HepG2 (cell line): ENCODE results near the gene PPP1CA. TPM values are rescaled to one million over a fixed set of nuclear protein-coding genes. Genes with fewer than 3 reads are reported as not detected.
A peak's percentile ranks its signal among the peaks of the same experiment; 100 is the strongest.

Source experiments
- AGO2 ChIP-seq: fragments of 200-400 bp; formaldehyde crosslinking; optimal IDR thresholded peaks from 2 replicates; pipeline ENCODE3; 2017; ENCODE audit warnings: mild to moderate bottlenecking, low read depth, low read length, moderate library complexity
- ATF7-NPFF ChIP-seq: sonication (generic); formaldehyde crosslinking; IDR thresholded peaks from 2 replicates; pipeline ENCODE4 v1.8.1; 2023; ENCODE audit warnings: mild to moderate bottlenecking, low read depth, missing genetic modification reagents, moderate library complexity
- CREB1 ChIP-seq, 2 experiments: fragments of 450-650 bp in 1 of 2; IDR thresholded peaks; 2 replicates each; pipeline ENCODE4 v1.6.1; 2016 to 2017; ENCODE audit warnings: control low read depth in 1 of 2, mild to moderate bottlenecking in 1 of 2, missing compliant biosample characterization in 1 of 2, missing genetic modification characterization in 1 of 2
- EEA1 ChIP-seq: sonication (generic); formaldehyde crosslinking; IDR thresholded peaks from 2 replicates; pipeline ENCODE4 v1.5.1; 2020; ENCODE audit warnings: mild to moderate bottlenecking, missing genetic modification reagents, borderline replicate concordance
- ERF ChIP-seq: IDR thresholded peaks from 2 replicates; pipeline ENCODE4 v1.6.1; 2018; ENCODE audit warnings: missing biosample characterization, missing genetic modification reagents
- FLYWCH1 ChIP-seq: sonication (generic); formaldehyde crosslinking; IDR thresholded peaks from 2 replicates; pipeline ENCODE4 v1.8.1; 2023; ENCODE audit warnings: mild to moderate bottlenecking, missing genetic modification reagents
- FOXC1 ChIP-seq: sonication (generic); formaldehyde crosslinking; IDR thresholded peaks from 2 replicates; pipeline ENCODE4 v1.8.0; 2022; ENCODE audit warnings: mild to moderate bottlenecking, missing genetic modification reagents, borderline replicate concordance
- GTF3A ChIP-seq: sonication (generic); formaldehyde crosslinking; conservative IDR thresholded peaks from 2 replicates; pipeline ENCODE4 v1.4.0; 2020; ENCODE audit warnings: mild to moderate bottlenecking, missing genetic modification reagents
- NCOA5 ChIP-seq: sonication (generic); formaldehyde crosslinking; IDR thresholded peaks from 2 replicates; pipeline ENCODE4 v1.4.0; 2020; ENCODE audit warnings: missing genetic modification reagents
- RXRA ChIP-seq: sonication (generic); formaldehyde crosslinking; IDR thresholded peaks from 2 replicates; pipeline ENCODE4 v1.5.1; 2020; ENCODE audit warnings: missing genetic modification reagents
- RXRB ChIP-seq: IDR thresholded peaks from 2 replicates; pipeline ENCODE4 v1.6.1; 2016; ENCODE audit warnings: borderline replicate concordance, missing genetic modification reagents, missing compliant biosample characterization
- SCMH1 ChIP-seq: sonication (generic); formaldehyde crosslinking; IDR thresholded peaks from 2 replicates; pipeline ENCODE4 v1.9.0; 2021; ENCODE audit warnings: missing genetic modification reagents, mild to moderate bottlenecking, borderline replicate concordance
- SETDB1 ChIP-seq: sonication (generic); formaldehyde crosslinking; IDR thresholded peaks from 2 replicates; pipeline ENCODE4 v1.5.1; 2020; ENCODE audit warnings: missing genetic modification reagents, mild to moderate bottlenecking, borderline replicate concordance
- ZBTB7B ChIP-seq: sonication (generic); formaldehyde crosslinking; IDR thresholded peaks from 2 replicates; pipeline ENCODE4 v1.4.0; 2020; ENCODE audit warnings: missing genetic modification reagents
- ZNF44 ChIP-seq: sonication (generic); formaldehyde crosslinking; IDR thresholded peaks from 2 replicates; pipeline ENCODE4 v1.5.1; 2020; ENCODE audit warnings: mild to moderate bottlenecking, missing genetic modification reagents
- ZSCAN9 ChIP-seq: IDR thresholded peaks from 2 replicates; pipeline ENCODE4 v1.6.1; 2016; ENCODE audit warnings: borderline replicate concordance
- polyA plus RNA-seq, 8 experiments: library from polyadenylated mRNA; depleted of rRNA in 3 of 8; stranded (reverse) in 7 of 8; unstranded in 1 of 8; fragments of >200 nt; fragmentation: Illumina TruSeq in 4 of 8; extraction: Trizol in 4 of 8; gene quantifications; 2 replicates each; pipeline versions ENCODE4 v1.2.1 to v1.2.3, GENCODE V29; 2011 to 2016; ENCODE audit warnings: low read depth in 4 of 8, missing spikeins in 1 of 8, mixed read lengths in 1 of 8; ENCODE audit not compliant: insufficient read depth in 1 of 8
- total RNA-seq, 5 experiments: library from RNA; depleted of rRNA; stranded (reverse); fragments of >200 nt; fragmentation: Illumina TruSeq; extraction: Trizol; gene quantifications; 2 replicates each; pipeline ENCODE4 v1.2.3, GENCODE V29; 2016; ENCODE audit warnings: low read depth in 1 of 5
- TF ChIP-seq, protein P1 (sequence below): sonication (generic); formaldehyde crosslinking; IDR thresholded peaks from 2 replicates; pipeline ENCODE4 v1.4.0; 2020; ENCODE audit warnings: mild to moderate bottlenecking, missing genetic modification reagents
- TF ChIP-seq, protein P2 (sequence below): sonication (generic); formaldehyde crosslinking; IDR thresholded peaks from 2 replicates; pipeline ENCODE4 v1.4.0; 2020; ENCODE audit warnings: missing genetic modification reagents
- TF ChIP-seq, protein P3 (sequence below): sonication (generic); formaldehyde crosslinking; IDR thresholded peaks from 2 replicates; pipeline ENCODE4 v1.4.0; 2020; ENCODE audit warnings: mild to moderate bottlenecking, low read depth, missing genetic modification reagents
- TF ChIP-seq, protein P4 (sequence below): IDR thresholded peaks from 2 replicates; pipeline ENCODE4 v1.6.1; 2016; ENCODE audit warnings: low read depth, borderline replicate concordance

Gene PPP1CA
- total and polyA plus RNA-seq, 2 of the 13 experiments (the other 11 are each of a cell fraction or from before 2014, with no cell fraction given) = 149 to 170 TPM

DNA sequence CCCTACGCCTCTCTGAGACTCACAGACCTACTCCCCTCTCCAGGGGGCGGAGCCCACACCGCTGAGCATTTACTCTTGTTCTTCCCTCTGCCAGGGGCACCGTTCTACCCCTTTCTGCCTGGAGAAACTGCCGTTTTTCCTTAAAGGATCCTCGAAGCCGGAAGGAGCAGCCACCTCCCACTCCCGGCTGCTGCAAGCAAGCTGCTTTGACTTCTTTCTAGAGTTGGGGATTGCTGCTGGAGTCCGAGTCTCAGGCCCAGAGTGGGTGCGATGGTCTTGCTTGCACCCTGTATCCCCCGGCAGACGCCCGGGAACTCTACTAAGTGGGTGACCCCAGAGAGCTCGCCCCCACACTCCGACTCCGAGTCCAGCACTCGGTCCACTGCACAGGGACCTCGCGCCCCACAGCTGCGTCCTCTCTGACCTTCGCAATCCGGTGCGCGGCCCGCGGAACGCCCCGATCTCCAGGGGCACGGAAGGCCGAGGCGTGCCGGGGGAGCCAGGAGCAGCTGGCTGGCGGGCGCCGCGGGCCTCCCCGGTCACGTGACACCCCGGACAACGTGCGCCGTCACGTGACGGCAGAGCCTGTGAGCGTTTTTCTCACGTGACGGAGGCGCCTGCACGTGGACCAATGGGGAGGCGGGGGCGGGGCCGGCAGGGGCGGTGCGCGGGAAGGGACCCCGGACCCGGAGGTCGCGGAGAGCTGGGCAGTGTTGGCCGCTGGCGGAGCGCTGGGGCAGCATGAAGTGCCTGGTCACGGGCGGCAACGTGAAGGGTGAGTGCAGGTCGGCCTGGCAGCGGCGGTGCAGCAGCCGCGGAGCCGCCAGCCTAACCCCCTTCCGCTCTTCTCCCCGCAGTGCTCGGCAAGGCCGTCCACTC, 10.1 kb downstream of the PPP1CA start, which contains the start of gene RAD9A (continued):
- TF ChIP-seq, protein P1, sequence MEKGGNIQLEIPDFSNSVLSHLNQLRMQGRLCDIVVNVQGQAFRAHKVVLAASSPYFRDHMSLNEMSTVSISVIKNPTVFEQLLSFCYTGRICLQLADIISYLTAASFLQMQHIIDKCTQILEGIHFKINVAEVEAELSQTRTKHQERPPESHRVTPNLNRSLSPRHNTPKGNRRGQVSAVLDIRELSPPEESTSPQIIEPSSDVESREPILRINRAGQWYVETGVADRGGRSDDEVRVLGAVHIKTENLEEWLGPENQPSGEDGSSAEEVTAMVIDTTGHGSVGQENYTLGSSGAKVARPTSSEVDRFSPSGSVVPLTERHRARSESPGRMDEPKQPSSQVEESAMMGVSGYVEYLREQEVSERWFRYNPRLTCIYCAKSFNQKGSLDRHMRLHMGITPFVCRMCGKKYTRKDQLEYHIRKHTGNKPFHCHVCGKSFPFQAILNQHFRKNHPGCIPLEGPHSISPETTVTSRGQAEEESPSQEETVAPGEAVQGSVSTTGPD = no peak
- TF ChIP-seq FLYWCH1 (CRISPR knock-in tag) = peak; percentile 88; the same call in 1 of the 2 replicates
- no peak; the same call in 1 of the 2 replicates for TF ChIP-seq ZSCAN9 (CRISPR knock-in tag)
- TF ChIP-seq RXRA = peak; percentile 84
- no peak for TF ChIP-seq SCMH1
- TF ChIP-seq, protein P2, sequence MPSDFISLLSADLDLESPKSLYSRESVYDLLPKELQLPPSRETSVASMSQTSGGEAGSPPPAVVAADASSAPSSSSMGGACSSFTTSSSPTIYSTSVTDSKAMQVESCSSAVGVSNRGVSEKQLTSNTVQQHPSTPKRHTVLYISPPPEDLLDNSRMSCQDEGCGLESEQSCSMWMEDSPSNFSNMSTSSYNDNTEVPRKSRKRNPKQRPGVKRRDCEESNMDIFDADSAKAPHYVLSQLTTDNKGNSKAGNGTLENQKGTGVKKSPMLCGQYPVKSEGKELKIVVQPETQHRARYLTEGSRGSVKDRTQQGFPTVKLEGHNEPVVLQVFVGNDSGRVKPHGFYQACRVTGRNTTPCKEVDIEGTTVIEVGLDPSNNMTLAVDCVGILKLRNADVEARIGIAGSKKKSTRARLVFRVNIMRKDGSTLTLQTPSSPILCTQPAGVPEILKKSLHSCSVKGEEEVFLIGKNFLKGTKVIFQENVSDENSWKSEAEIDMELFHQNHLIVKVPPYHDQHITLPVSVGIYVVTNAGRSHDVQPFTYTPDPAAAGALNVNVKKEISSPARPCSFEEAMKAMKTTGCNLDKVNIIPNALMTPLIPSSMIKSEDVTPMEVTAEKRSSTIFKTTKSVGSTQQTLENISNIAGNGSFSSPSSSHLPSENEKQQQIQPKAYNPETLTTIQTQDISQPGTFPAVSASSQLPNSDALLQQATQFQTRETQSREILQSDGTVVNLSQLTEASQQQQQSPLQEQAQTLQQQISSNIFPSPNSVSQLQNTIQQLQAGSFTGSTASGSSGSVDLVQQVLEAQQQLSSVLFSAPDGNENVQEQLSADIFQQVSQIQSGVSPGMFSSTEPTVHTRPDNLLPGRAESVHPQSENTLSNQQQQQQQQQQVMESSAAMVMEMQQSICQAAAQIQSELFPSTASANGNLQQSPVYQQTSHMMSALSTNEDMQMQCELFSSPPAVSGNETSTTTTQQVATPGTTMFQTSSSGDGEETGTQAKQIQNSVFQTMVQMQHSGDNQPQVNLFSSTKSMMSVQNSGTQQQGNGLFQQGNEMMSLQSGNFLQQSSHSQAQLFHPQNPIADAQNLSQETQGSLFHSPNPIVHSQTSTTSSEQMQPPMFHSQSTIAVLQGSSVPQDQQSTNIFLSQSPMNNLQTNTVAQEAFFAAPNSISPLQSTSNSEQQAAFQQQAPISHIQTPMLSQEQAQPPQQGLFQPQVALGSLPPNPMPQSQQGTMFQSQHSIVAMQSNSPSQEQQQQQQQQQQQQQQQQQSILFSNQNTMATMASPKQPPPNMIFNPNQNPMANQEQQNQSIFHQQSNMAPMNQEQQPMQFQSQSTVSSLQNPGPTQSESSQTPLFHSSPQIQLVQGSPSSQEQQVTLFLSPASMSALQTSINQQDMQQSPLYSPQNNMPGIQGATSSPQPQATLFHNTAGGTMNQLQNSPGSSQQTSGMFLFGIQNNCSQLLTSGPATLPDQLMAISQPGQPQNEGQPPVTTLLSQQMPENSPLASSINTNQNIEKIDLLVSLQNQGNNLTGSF (CRISPR knock-in tag) = peak; percentile 57
- peak; percentile 61; the same call in 1 of the 2 replicates for TF ChIP-seq ATF7-NPFF (CRISPR knock-in tag)
- no peak for TF ChIP-seq AGO2
- TF ChIP-seq RXRB = peak; percentile 43
- 0 out of 2 replicates have a peak, but pooled peaks have one; percentile 53 for TF ChIP-seq SETDB1 (CRISPR knock-in tag)
- TF ChIP-seq, protein P3, sequence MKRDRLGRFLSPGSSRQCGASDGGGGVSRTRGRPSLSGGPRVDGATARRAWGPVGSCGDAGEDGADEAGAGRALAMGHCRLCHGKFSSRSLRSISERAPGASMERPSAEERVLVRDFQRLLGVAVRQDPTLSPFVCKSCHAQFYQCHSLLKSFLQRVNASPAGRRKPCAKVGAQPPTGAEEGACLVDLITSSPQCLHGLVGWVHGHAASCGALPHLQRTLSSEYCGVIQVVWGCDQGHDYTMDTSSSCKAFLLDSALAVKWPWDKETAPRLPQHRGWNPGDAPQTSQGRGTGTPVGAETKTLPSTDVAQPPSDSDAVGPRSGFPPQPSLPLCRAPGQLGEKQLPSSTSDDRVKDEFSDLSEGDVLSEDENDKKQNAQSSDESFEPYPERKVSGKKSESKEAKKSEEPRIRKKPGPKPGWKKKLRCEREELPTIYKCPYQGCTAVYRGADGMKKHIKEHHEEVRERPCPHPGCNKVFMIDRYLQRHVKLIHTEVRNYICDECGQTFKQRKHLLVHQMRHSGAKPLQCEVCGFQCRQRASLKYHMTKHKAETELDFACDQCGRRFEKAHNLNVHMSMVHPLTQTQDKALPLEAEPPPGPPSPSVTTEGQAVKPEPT (CRISPR knock-in tag) = peak; percentile 62
- peak; percentile 77; the same call in 1 of the 2 replicates for TF ChIP-seq ZBTB7B (CRISPR knock-in tag)
- TF ChIP-seq, protein P4, sequence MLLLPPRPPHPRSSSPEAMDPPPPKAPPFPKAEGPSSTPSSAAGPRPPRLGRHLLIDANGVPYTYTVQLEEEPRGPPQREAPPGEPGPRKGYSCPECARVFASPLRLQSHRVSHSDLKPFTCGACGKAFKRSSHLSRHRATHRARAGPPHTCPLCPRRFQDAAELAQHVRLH (CRISPR knock-in tag) = peak; percentile 66; the same call in 1 of the 2 replicates
- no peak for TF ChIP-seq EEA1
- TF ChIP-seq FOXC1 (CRISPR knock-in tag) = peak; percentile 83; the same call in 1 of the 2 replicates
- peak; percentile 77; the same call in 1 of the 2 replicates for TF ChIP-seq ERF
- peak; percentile 94 for TF ChIP-seq ZNF44 (CRISPR knock-in tag)
- no peak for TF ChIP-seq NCOA5 (CRISPR knock-in tag)
- peak; percentile 87 for TF ChIP-seq CREB1 (IDR thresholded peaks at IDR 0.05)
- no peak for TF ChIP-seq CREB1 (CRISPR knock-in tag; IDR thresholded peaks at IDR 0.05)
- no peak for TF ChIP-seq GTF3A
